HG02973 (cell line): Measurements from ENCODE around the gene SEMA3G.

Experiments used
- ATAC-seq: cut with Tn5 transposase; IDR thresholded peaks from one replicate; pipeline ENCODE4 v1.9.1; 2021; ENCODE audit warnings: moderate library complexity; ENCODE audit not compliant: unreplicated experiment

SEMA3G gene

GRCh38 chr3:52439426-52440248 lies 5.3 kb downstream of the SEMA3G start:
- ATAC-seq, result no peak

GRCh38 chr3:52438579-52439425 lies 6.1 kb downstream of the SEMA3G start:
- ATAC-seq, result no peak

GRCh38 chr3:52438104-52438376 lies 6.9 kb downstream of the SEMA3G start:
- ATAC-seq, result no peak

GRCh38 chr3:52437326-52438103 lies 7.4 kb downstream of the SEMA3G start:
- no peak for ATAC-seq

GRCh38 chr3:52436500-52437149 lies 8.3 kb downstream of the SEMA3G start:
- no peak for ATAC-seq

- ATAC-seq, result no peak
These were observed 9.4 kb downstream of the SEMA3G start for GRCh38 chr3:52435246-52436101.

GRCh38 chr3:52434491-52435115 lies 10.3 kb downstream of the SEMA3G start:
- ATAC-seq, result no peak

GRCh38 chr3:52433996-52434479 lies 10.9 kb downstream of the SEMA3G start:
- ATAC-seq, result no peak

GRCh38 chr3:52433328-52433995 lies 11.4 kb downstream of the SEMA3G start:
- no peak for ATAC-seq

GRCh38 chr3:52432691-52433141 lies 12.2 kb downstream of the SEMA3G start:
- ATAC-seq, result no peak

- no peak for ATAC-seq
These were observed 12.7 kb downstream of the SEMA3G start for GRCh38 chr3:52432225-52432624.

GRCh38 chr3:52431459-52432223 lies 13.3 kb downstream of the SEMA3G start:
- ATAC-seq, result no peak

- ATAC-seq, result no peak
These were observed 14.5 kb downstream of the SEMA3G start for GRCh38 chr3:52430416-52430810.

GRCh38 chr3:52429779-52430415 lies 15.0 kb downstream of the SEMA3G start:
- ATAC-seq, result no peak

- ATAC-seq, result no peak
These were observed 15.9 kb downstream of the SEMA3G start for GRCh38 chr3:52429031-52429430.

- no peak for ATAC-seq
These were observed 16.5 kb downstream of the SEMA3G start for GRCh38 chr3:52428151-52429005.

- no peak for ATAC-seq
These were observed 21.7 kb downstream of the SEMA3G start for GRCh38 chr3:52423173-52423572.
